Panc1 (cell line): ENCODE measurements around the gene ATP2A3. TPM values are rescaled to one million over a fixed set of nuclear protein-coding genes. Genes with fewer than 3 reads are reported as not detected.

Experiments
- ATAC-seq: fragments of 200-7000 bp; cut with Tn5 transposase; 2 replicates; pipeline ENCODE4 v1.9.1; 2020; ENCODE audit warnings: mild to moderate bottlenecking, moderate library complexity
- BruUV-seq: library from RNA; stranded (reverse); fragments of 400-500 nt; replicated peaks from 2 replicates; lab custom pipeline; 2021; lab: Mats Ljungman, UMichigan
- CTCF ChIA-PET: fragments of 300-600 bp; sonication (Branson Sonifier 250); formaldehyde crosslinking; loops from one replicate; lab custom pipeline; 2022; ENCODE audit warnings: antibody characterized with exemption; lab: Charles Lee
- POLR2A ChIA-PET: fragments of 300-600 bp; sonication (Branson Sonifier 250); formaldehyde crosslinking; loops from one replicate; lab custom pipeline; 2022; ENCODE audit warnings: antibody characterized with exemption; lab: Charles Lee
- DNase-seq: peaks from one replicate; pipeline ENCODE4 v3.0.0-alpha.2; 2010; ENCODE audit warnings: low read depth, low spot score
- H3K27ac ChIP-seq: 2 replicates; pipeline ENCODE4 v1.5.1; 2011; ENCODE audit warnings: mild to moderate bottlenecking, low read length, inconsistent platforms
- H3K27me3 ChIP-seq: fragments of 200-500 bp; sonication (Bioruptor generic); 2 replicates; pipeline ENCODE4 v1.6.0; 2014; ENCODE audit warnings: low read length, inconsistent platforms; ENCODE audit not compliant: control insufficient read depth, insufficient read depth
- H3K36me3 ChIP-seq: fragments of 200-500 bp; sonication (Bioruptor generic); 2 replicates; pipeline ENCODE4 v1.5.1; 2014; ENCODE audit warnings: inconsistent platforms, mild to moderate bottlenecking, low read length, moderate library complexity; ENCODE audit not compliant: control insufficient read depth, insufficient read depth
- H3K4me1 ChIP-seq: 2 replicates; pipeline ENCODE4 v1.5.1; 2011; ENCODE audit warnings: inconsistent platforms, mild to moderate bottlenecking, low read length, moderate library complexity; ENCODE audit not compliant: control insufficient read depth, insufficient read depth
- H3K4me3 ChIP-seq, 2 experiments: 2 replicates each; pipeline ENCODE4 v1.5.1; 2011 to 2012; ENCODE audit warnings: low read depth in 2 of 2, low read length in 2 of 2, mild to moderate bottlenecking in 2 of 2, inconsistent platforms in 1 of 2, moderate library complexity in 1 of 2
- H3K9me3 ChIP-seq: fragments of 200-500 bp; sonication (Bioruptor generic); 2 replicates; pipeline ENCODE4 v1.5.1; 2014; ENCODE audit warnings: low read depth, mild to moderate bottlenecking, inconsistent platforms, low read length, moderate library complexity; ENCODE audit not compliant: control insufficient read depth, insufficient read depth
- CTCF ChIP-seq: fragments of 450-650 bp; IDR thresholded peaks from 2 replicates; pipeline ENCODE4 v1.5.1; 2017; ENCODE audit warnings: mild to moderate bottlenecking
- POLR2AphosphoS5 ChIP-seq: IDR thresholded peaks from 2 replicates; pipeline ENCODE4 v1.6.1; 2012; ENCODE audit warnings: mild to moderate bottlenecking, low read depth, low read length, moderate library complexity
- REST ChIP-seq, 2 experiments: IDR thresholded peaks; 2 replicates each; pipeline ENCODE4 v1.6.1; 2011 to 2012; ENCODE audit warnings: low read depth in 2 of 2, control low read depth in 1 of 2, low read length in 1 of 2, mild to moderate bottlenecking in 1 of 2, moderate library complexity in 1 of 2; ENCODE audit not compliant: insufficient read depth in 1 of 2
- SIN3A ChIP-seq: IDR thresholded peaks from 2 replicates; pipeline ENCODE4 v1.6.1; 2012; ENCODE audit warnings: low read depth, mild to moderate bottlenecking, low read length, moderate library complexity, borderline replicate concordance; ENCODE audit not compliant: insufficient read depth
- TCF7L2 ChIP-seq: IDR thresholded peaks from 2 replicates; pipeline ENCODE4 v1.6.1; 2011; ENCODE audit warnings: mild to moderate bottlenecking, low read depth, low read length, inconsistent platforms
- in situ Hi-C: cut with HindIII; loops from 2 replicates; pipeline ENCODE4 v1.10.0; 2016; ENCODE audit warnings: low sequenced_read_pairs, low pct_unique_long_range_greater_than_20kb
- intact Hi-C: fragments of 100-400 bp; cut with micrococcal nuclease; formaldehyde crosslinking; loops from one replicate; pipeline ENCODE4 v1.10.0; 2022; ENCODE audit not compliant: unreplicated experiment
- total RNA-seq: library from RNA; stranded (reverse); gene quantifications from one replicate; pipeline ENCODE4 v1.2.1, GENCODE V29; 2021; ENCODE audit not compliant: unreplicated experiment

The ATP2A3 gene
- total RNA-seq, 1 experiment from 2014 or later = 29.7 TPM

- no peak for TF ChIP-seq CTCF
- no peak for TF ChIP-seq TCF7L2
- no peak for TF ChIP-seq POLR2AphosphoS5
- TF ChIP-seq REST (IDR thresholded peaks at IDR 0.05; ENCODE audit: insufficient read depth in 1 of 2, low read depth in 2 of 2, low read length in 1 of 2) = no peak
- TF ChIP-seq SIN3A = no peak
- CTCF ChIA-PET = no interaction called here
- Histone ChIP-seq H3K9me3 (no peaks in the 10 kb centered on the region), H3K27ac (no peak overlapping the region), H3K4me3 (no peak overlapping the region), H3K27me3 (no peaks in the 10 kb centered on the region), H3K4me1 (no peaks in the 10 kb centered on the region), H3K36me3 (peaks cover 2% of the 10 kb centered on the region; the same call in 1 of the 2 replicates)
- DNase-seq (no peak), ATAC-seq (no peak)
- in situ Hi-C loops (no loop called here), intact Hi-C loops (loop anchor here (5.0 kb wide), 1 partner anchor 69 kb away; no protein-coding TSS in a partner anchor)
- no TSS peak for BruUV-seq
- POLR2A ChIA-PET = no interaction called here
Observed at GRCh38 chr17:4006165-4006589, 41.9 kb upstream of the ATP2A3 start.

GRCh38 chr17:4005296-4006164 lies 41.3 kb upstream of the ATP2A3 start:
- intact Hi-C loops = loop anchor here (5.0 kb wide), 1 partner anchor 68 kb away; no protein-coding TSS in a partner anchor
- in situ Hi-C loops = no loop called here

More at GRCh38 chr17:4005296-4006164, 41.3 kb upstream of the ATP2A3 start:
- no peak for TF ChIP-seq SIN3A
- TF ChIP-seq POLR2AphosphoS5 = no peak
- no peak for TF ChIP-seq TCF7L2
- TF ChIP-seq CTCF = no peak
- TF ChIP-seq REST (IDR thresholded peaks at IDR 0.05; ENCODE audit: insufficient read depth in 1 of 2, low read depth in 2 of 2, low read length in 1 of 2) = no peak
- Histone ChIP-seq H3K9me3 (no peaks in the 10 kb centered on the region), H3K27ac (no peak overlapping the region), H3K4me3 (no peak overlapping the region), H3K36me3 (peaks cover 2% of the 10 kb centered on the region; the same call in 1 of the 2 replicates), H3K27me3 (no peaks in the 10 kb centered on the region), H3K4me1 (no peaks in the 10 kb centered on the region)
- no peak for ATAC-seq
- BruUV-seq = no TSS peak
- CTCF ChIA-PET = interaction anchor here (0.6 kb wide), 1 partner anchor 30 kb away, joined by 5 read pairs; no protein-coding TSS in a partner anchor
- POLR2A ChIA-PET = no interaction called here
- no peak for DNase-seq
